GM06990 (cell line): ENCODE data around the gene COQ7.

Experiments
- DNase-seq: peaks from one replicate; pipeline ENCODE4 v3.0.0-alpha.2; 2011; ENCODE audit not compliant: insufficient read length; ENCODE audit errors: extremely low read depth
- H3K27me3 ChIP-seq: replicated peaks from 2 replicates; pipeline ENCODE4 v1.6.0; 2011; ENCODE audit warnings: low read length; ENCODE audit not compliant: control insufficient read depth, insufficient read depth
- H3K36me3 ChIP-seq: 2 replicates; pipeline ENCODE4 v1.5.1; 2011; ENCODE audit warnings: low read length; ENCODE audit not compliant: control insufficient read depth, insufficient read depth
- H3K4me3 ChIP-seq: replicated peaks from 2 replicates; pipeline ENCODE4 v1.5.1; 2011; ENCODE audit warnings: low read depth, mild to moderate bottlenecking, control low read depth, low read length
- TF ChIP-seq, protein P1 (sequence below): IDR thresholded peaks from 2 replicates; pipeline ENCODE4 v1.5.1; 2011; ENCODE audit warnings: low read length, control low read depth, mild to moderate bottlenecking, inconsistent platforms; ENCODE audit not compliant: insufficient read depth, poor library complexity, severe bottlenecking

Gene COQ7

DNA sequence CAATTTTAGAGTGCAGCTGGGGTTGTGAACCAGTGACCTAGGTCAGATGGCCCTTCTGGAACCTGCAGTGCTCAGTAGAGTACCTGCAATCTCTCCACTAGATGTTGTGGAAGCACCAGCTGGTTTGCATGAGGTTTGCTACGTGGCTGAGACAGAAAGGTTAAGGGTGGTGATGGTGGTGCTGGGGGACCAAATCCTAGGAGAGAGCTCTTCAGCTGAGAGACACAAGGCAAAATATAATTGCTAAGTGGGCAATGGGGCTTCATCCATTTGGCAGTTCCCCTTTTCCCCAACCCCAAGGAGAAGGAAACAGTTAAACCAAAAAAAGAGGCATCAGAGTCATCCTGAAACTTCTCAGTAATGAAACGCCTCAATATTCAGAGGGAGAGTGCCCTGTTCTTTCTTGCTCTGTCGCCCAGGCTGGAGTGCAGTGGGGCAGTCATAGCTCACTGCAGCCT lies 60.3 kb downstream of the COQ7 start:
- Histone ChIP-seq H3K27me3 (no peaks in the 10 kb centered on the region), H3K36me3 (no peaks in the 10 kb centered on the region), H3K4me3 (no peak overlapping the region)
- DNase-seq, result peak; percentile 56
- TF ChIP-seq, protein P1, sequence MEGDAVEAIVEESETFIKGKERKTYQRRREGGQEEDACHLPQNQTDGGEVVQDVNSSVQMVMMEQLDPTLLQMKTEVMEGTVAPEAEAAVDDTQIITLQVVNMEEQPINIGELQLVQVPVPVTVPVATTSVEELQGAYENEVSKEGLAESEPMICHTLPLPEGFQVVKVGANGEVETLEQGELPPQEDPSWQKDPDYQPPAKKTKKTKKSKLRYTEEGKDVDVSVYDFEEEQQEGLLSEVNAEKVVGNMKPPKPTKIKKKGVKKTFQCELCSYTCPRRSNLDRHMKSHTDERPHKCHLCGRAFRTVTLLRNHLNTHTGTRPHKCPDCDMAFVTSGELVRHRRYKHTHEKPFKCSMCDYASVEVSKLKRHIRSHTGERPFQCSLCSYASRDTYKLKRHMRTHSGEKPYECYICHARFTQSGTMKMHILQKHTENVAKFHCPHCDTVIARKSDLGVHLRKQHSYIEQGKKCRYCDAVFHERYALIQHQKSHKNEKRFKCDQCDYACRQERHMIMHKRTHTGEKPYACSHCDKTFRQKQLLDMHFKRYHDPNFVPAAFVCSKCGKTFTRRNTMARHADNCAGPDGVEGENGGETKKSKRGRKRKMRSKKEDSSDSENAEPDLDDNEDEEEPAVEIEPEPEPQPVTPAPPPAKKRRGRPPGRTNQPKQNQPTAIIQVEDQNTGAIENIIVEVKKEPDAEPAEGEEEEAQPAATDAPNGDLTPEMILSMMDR, result no peak

DNA sequence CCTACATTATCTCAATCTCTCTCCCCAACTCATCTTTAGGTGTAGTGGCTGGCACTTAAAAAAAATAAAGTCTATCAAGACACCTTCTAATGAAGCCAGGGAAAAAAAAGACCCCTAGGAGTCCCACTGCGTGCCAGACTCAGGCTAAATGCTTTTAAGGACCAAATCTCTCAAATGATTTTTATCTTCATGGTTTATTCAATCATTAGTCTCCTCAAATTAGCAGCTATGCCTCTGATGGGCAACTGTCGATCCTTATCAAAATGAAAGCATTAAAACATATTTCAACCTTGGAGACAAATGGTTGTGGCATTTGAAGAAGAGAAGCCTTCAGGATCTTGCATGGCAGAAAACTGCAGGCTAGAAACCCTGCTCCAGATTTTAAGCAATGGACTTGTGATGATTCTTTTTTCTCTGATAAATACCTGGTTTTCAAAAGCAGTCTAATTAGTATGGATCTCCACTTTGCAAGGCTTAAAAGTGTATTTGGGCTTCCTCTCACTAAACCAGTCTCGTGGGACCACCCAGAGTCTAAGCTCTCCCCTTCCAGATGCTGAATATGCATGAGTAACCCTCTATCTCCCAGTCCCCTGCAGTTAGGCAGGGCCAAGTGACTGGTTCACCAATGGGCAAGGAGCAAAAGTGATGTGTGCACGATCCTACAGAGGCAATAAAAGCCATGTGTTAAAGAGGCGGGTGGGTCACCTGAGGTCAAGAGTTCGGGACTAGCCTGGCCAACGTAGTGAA lies 61.2 kb downstream of the COQ7 start:
- H3K4me3 ChIP-seq, result no peak overlapping the region
- TF ChIP-seq, protein P1, result no peak
- no peaks in the 10 kb centered on the region for H3K36me3 ChIP-seq
- H3K27me3 ChIP-seq, result no peaks in the 10 kb centered on the region
- no peak for DNase-seq
